LoVo (cell line): Measurements from ENCODE around the gene GATAD2A.

Experiments
- DNase-seq: peaks from one replicate; pipeline ENCODE4 v3.0.0-alpha.2; 2016; ENCODE audit warnings: low spot score

GATAD2A gene

GRCh38 chr19:19545707-19546106, 140.2 kb downstream of the GATAD2A start:
- DNase-seq: no peak

- DNase-seq: no peak
These were observed 141.3 kb downstream of the GATAD2A start for GRCh38 chr19:19546751-19547162.

- no peak for DNase-seq
These were observed 142.3 kb downstream of the GATAD2A start for GRCh38 chr19:19547674-19548336.

GRCh38 chr19:19548915-19549759, 143.7 kb downstream of the GATAD2A start:
- no peak for DNase-seq

GRCh38 chr19:19549804-19550464, 144.5 kb downstream of the GATAD2A start:
- no peak for DNase-seq

- no peak for DNase-seq
These were observed 145.0 kb downstream of the GATAD2A start for GRCh38 chr19:19550485-19550929.

- DNase-seq: no peak
These were observed 145.7 kb downstream of the GATAD2A start for GRCh38 chr19:19550972-19551852.

GRCh38 chr19:19551853-19552192, 146.3 kb downstream of the GATAD2A start:
- no peak for DNase-seq

- peak; percentile 25 for DNase-seq
These were observed 147.3 kb downstream of the GATAD2A start for GRCh38 chr19:19552798-19553197.

- DNase-seq: no peak
These were observed 148.2 kb downstream of the GATAD2A start for GRCh38 chr19:19553670-19554069.

GRCh38 chr19:19554074-19555023, 148.9 kb downstream of the GATAD2A start:
- DNase-seq: peak; percentile 44

GRCh38 chr19:19558055-19558454, 152.6 kb downstream of the GATAD2A start:
- DNase-seq: no peak
